H1 (cell line): ENCODE data around the gene RFX6. TPM values are rescaled to one million over a fixed set of nuclear protein-coding genes. Genes with fewer than 3 reads are reported as not detected.

ENCODE experiments used
- ATF2 ChIP-seq: IDR thresholded peaks from 2 replicates; pipeline ENCODE4 v1.6.1; 2012; ENCODE audit warnings: low read length, inconsistent platforms
- CBX5 ChIP-seq: fragments of 300-800, 300-1000 bp; sonication (generic); IDR thresholded peaks from 2 replicates; pipeline ENCODE4 v1.7.1; 2016; ENCODE audit warnings: antibody characterized with exemption, low read length, low read depth
- CHD7 ChIP-seq: fragments of 300-600 bp; sonication (generic); IDR thresholded peaks from 2 replicates; pipeline ENCODE4 v1.7.1; 2012; ENCODE audit warnings: low read length, moderate library complexity, mild to moderate bottlenecking, inconsistent platforms; ENCODE audit not compliant: insufficient replicate concordance
- GABPA ChIP-seq: IDR thresholded peaks from 2 replicates; pipeline ENCODE4 v1.6.1; 2011; ENCODE audit warnings: mild to moderate bottlenecking, low read length, moderate library complexity, borderline replicate concordance; ENCODE audit not compliant: insufficient read depth
- JUN ChIP-seq: IDR thresholded peaks from 2 replicates; pipeline ENCODE4 v1.6.1; 2011; ENCODE audit warnings: low read depth, mild to moderate bottlenecking, improper control_type of control experiment, low read length
- KDM5A ChIP-seq: fragments of 200-600 bp; IDR thresholded peaks from 2 replicates; pipeline ENCODE4 v1.7.1; 2012; ENCODE audit warnings: mild to moderate bottlenecking, low read length, inconsistent platforms, mixed read lengths
- MAX ChIP-seq: IDR thresholded peaks from 2 replicates; pipeline ENCODE4 v1.6.1; 2012; ENCODE audit warnings: inconsistent platforms
- PHF8 ChIP-seq: fragments of 200-600 bp; sonication (generic); conservative IDR thresholded peaks from 2 replicates; pipeline ENCODE4 v1.7.1; 2012; ENCODE audit warnings: low read depth, mild to moderate bottlenecking, inconsistent platforms, low read length, moderate library complexity
- POLR2A ChIP-seq, 2 experiments: IDR thresholded peaks; 1 replicate in 1 of 2; 2 replicates in 1 of 2; pipeline ENCODE4 v1.6.1; 2011; ENCODE audit warnings: low read depth in 2 of 2, low read length in 2 of 2, mild to moderate bottlenecking in 2 of 2; ENCODE audit errors: control extremely low read depth in 1 of 2
- POU5F1 ChIP-seq: IDR thresholded peaks from 2 replicates; pipeline ENCODE4 v1.6.1; 2011; ENCODE audit warnings: low read depth, mild to moderate bottlenecking, low read length, moderate library complexity
- SP2 ChIP-seq: IDR thresholded peaks from 2 replicates; pipeline ENCODE4 v1.6.1; 2012; ENCODE audit warnings: mild to moderate bottlenecking, low read length, inconsistent platforms
- polyA plus RNA-seq, 7 experiments: library from polyadenylated mRNA; depleted of rRNA in 3 of 7; stranded (reverse) in 5 of 7; unstranded in 2 of 7; fragments of >200 nt in 5 of 7; fragments of 200-250 nt in 2 of 7; gene quantifications; 1 replicate in 5 of 7; 2 replicates in 1 of 7; 4 replicates in 1 of 7; pipeline versions ENCODE4 v1.2.1 to v1.2.3, GENCODE V29; 2011 to 2013; ENCODE audit warnings: missing spikeins in 2 of 7, mixed read lengths in 2 of 7
- total RNA-seq: library from RNA; stranded (reverse); fragmentation: NEBNext Ultra II Directional; extraction: Animal tissue kit (Norgen Biotek cat#: 25700); gene quantifications from 2 replicates; pipeline ENCODE4 v1.2.1, GENCODE V29; 2021

RFX6 gene
- total and polyA plus RNA-seq, 2 of the 8 experiments (the other 6 are each of a cell fraction or from before 2014, with no cell fraction given) = not detected

- TF ChIP-seq CHD7 = no peak
- no peak for TF ChIP-seq ATF2
- no peak for TF ChIP-seq POU5F1
- no peak for TF ChIP-seq JUN
- no peak for TF ChIP-seq SP2
- TF ChIP-seq GABPA = no peak
- no peak for TF ChIP-seq POLR2A (IDR thresholded peaks at IDR 0.05; ENCODE audit: control extremely low read depth in 1 of 2, low read depth in 2 of 2, low read length in 2 of 2)
- TF ChIP-seq PHF8 = no peak
- no peak for TF ChIP-seq MAX
- no peak for TF ChIP-seq CBX5
- no peak for TF ChIP-seq KDM5A
Observed at GRCh38 chr6:116924245-116924644, 47.2 kb downstream of the RFX6 start (continued).
